Fibroblast of skin of left quadriceps (primary cell): Measurements from ENCODE around the gene PPM1F.
A peak's percentile ranks its signal among the peaks of the same experiment; 100 is the strongest.

Experiments used
- DNase-seq, 2 experiments: peaks; one replicate each; pipeline ENCODE4 v3.0.0-alpha.2; 2013; ENCODE audit warnings: low read depth in 2 of 2

Gene PPM1F

DNA sequence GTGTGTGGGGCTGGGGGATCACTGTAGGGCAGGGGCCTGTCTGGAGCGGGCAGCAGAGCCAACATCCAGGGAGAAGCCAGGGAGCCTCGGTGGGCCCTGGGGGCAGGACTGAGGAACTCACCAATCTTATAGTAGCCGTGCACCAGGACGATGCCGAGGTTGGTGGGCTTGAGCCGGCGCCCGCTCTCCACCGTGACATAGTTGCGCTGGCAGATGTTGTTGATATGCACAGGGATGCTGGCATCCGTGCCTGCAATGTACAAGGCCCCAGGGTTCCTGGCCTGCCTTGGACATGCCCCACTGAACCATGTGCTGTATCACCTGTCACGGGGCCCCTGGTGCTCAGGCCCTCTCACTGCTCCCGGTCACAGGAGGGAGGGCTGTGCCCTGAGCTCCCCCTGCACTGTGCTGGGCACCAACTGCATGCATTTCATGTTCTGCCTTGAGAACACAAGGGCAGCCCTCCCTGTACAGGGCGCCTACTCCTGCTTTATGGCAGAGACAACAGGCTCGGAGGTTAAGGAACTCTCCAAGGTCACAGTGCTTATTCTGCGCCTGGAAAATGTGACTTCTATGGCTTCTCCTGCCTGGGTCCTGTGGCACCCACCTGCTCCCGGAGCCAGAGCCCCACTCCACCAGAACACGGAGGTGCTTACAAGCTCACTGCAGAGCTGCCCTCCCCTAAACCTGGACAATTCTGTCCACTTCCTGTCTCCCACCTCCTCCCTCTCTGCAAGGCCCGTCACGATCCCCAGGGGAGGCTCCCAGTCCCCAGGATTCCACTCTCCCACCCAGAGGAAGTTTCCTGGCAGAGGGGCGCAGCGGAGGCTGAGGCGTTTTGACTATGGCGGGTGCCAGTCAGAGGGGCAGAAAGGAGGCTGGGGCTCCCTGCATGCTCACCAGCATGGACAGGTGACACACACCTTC lies 7.8 kb upstream of the PPM1F start:
- no peak for DNase-seq

DNA sequence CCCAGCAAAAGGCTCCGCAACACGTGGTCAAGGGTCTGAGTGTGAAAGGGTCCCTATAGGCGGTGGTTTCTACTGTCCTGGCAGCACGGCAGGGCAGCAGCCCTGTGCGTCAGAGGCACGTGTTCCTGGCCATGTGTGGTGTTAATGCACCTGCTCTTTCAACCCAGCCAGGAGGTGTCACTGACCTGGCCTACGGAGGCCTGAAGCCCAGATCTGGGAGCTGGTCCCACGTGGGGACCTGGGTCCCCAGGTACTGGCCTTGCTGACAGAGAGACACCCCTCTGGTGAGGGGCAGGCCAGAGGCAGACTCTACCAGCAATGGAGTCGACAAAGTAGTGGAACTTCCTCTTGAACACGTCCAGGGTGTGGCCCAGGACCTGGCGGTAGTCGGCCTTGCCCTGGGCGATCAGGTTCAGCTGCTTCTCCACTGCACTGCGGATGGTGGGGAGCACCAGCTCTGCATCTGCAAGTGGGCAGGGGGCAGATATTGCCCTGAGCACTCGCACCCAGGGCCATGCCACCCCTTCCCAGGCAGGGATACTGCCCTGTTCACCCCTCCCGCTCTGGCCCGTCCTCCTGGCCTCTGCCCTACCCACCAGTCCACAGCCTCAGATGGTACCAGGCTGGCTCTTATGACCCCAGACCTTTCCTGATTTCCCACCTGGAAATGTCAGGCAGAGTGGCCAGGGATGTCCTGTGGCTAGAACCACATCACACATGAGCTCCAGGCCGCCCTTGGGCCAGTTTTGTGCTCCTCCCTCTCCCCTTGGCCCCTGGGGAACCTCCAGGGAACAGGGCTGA lies 6.8 kb upstream of the PPM1F start:
- no peak for DNase-seq

DNA sequence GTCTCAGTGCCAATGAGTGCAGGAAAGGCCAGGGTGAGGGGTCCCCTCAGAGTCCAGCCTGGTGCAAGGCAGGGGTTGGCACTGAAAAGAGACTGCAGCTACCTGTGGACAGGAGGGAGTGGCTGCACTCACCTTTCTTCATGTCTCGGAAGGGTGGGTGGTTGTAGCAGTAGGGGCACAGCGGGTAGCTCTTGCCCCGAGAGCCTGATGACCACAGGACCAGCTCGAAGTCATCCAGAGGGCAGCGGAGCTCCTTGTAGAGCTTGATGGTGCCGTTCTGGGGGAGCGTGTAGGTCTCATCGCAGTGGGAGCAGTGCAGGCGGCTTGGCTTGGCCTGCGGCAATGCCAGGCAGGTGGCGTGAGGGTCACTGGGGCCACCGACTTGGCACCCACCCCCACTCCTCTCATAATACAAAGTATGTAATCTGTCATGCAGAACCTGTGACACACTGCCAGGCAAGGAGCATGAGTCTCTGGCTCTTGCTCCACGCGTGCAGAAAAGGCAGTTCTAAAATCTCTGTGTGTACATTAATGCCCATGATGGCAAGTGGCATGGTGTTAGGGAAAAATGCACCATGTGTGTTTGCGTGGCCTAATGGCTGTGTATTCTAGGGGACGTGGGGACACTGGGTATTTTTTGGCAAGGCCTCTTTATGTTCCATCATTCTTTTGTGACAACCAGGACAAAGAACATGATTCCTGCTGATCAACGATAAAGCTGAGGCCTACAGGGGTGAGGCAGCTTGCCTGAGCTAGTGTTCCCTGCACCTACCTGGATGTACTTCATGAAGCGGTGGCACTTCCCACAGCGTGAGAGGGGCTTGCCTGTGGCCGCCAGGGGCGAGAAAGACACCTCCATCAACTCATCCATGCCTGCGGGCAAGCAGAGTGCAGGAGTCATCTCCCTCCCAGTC lies 6.0 kb upstream of the PPM1F start:
- no peak for DNase-seq

- DNase-seq, result no peak
These were observed 650 bp downstream of the PPM1F start for GRCh38 chr22:21951931-21952465.

DNA sequence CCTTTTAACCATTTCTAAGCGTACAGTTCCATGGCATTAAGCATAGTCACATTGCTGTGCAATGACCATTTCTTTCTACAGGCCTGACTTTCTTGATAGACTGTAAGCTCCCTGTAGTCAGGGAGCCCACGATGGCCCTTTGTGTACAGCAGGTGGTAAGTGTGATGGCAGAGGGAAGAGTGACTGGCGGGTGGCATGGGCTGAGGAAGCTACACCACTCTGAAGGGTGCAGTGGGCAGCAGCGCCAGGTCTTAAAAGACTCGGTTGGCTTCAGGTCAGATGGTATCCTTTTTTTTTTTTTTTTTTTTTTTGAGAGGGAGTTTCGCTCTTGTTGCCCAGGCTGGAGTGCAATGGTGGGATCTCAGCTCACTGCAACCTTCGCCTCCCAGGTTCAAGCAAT lies 1.6 kb downstream of the PPM1F start:
- no peak for DNase-seq

DNA sequence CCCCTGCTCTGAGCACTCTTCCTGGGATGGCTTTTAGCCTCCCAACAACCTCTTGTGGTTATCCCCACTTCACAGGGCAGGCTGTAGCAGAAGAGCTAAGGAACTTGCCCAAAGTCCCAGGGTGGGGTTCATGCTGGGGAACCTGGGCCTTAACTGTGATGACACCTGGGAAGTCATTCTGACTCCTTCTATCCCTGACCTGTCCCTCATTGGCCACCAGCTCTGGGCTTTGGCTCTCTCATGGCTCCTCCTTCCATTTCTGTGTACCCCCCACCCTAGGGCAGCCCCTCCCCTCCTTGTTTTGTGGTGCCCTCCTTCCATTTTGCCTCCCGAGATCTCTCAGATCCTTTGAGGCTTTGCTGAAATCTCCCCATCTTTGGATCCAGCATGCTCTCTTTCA lies 2.7 kb downstream of the PPM1F start:
- DNase-seq, result no peak

DNA sequence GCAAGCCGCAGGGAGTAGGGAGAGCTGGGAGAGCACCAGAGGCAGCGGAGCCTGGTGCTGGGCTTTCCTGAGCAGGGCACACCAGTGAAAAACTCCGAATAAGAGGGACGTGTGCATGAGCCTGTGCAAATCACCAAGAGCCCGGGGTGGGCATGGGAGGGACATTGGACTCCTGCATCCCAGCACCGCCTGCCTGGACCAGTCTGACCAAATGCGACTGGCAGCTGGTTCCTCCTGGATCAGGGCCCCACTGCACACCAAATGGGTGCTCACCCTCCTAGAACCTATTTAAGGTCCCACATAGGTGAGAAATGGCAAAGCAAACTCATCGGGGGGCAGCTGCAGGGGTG lies 3.1 kb downstream of the PPM1F start:
- DNase-seq, result no peak

DNA sequence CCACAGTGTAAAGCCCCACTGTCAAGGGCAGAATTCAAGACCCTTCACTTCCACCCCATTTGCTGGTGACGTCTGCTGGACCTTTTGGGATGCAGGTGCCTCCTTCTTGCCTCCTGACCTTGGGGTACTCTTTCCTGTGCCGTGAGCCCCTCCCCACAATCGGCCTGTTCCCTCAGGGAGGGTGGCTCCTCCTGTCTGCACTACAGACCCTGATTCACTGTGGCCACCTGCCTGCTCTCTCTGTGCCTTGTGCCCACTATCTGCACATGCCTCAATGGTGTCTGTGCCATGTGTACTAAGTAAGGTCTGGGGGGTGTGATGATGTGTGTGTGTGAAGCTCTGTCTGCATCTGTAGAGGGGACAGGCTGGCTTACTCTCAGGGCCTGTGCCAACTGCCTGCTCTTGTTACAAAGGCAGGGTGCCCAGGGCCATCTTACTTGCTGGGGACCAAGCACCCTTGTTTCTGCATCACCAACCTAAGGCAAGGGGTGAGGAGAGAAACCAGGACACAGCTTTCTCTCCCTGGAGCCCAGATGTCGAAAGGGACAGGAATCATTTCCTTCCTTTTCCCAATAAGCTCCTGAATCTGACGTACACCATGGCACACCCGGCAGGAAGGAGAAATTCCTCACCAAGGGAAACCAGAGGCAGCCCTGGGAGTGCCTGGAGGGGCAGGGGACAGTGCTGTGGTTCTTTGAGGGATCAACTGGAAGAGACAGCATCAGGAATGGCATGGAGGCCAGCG lies 3.7 kb downstream of the PPM1F start:
- no peak for DNase-seq

GRCh38 chr22:21948390-21948789 lies 4.3 kb downstream of the PPM1F start:
- DNase-seq, result no peak

- peak; percentile 20 to 21 for DNase-seq
These were observed 5.3 kb downstream of the PPM1F start for GRCh38 chr22:21947040-21948014.

- no peak for DNase-seq
These were observed 6.3 kb downstream of the PPM1F start for GRCh38 chr22:21946262-21946925.

DNA sequence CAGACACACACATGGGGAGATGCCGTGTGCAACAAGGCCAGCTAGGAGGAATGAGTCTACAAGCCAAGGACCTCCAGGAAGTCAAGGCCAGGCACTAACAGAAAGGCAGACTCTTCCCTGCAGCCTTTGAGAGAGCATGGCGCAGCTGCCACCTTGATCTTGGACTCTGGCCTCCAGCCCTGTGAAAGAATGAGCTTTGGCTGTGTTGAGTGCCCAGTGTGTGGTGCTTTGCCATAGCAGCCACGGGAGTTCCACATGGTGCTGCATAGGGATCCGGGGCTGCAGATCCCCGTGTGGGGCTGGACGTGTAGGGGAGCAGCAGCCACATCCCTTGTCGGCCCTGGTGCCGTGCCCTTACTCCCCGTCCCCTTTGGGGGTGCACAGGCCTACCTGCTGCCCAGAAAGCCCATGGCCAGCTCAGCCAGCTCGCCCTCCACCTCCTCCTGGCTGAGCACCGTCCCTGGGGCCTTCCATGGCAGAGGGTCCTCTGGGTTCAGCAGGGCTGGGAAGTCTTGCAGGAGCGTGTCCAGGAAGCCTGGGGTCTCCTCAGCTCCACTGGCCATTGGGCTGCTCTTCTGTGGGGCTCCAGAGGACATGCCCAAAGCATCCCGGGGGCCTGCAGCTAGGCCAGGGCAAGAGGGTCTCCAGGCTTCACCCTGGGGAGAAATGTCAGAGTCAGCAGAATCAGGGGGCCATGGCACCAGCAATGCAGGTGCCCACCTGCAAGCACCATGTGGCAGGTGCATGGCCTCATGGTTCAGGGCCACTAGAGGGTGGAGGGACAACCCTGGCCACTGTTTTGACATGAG lies 7.0 kb downstream of the PPM1F start:
- DNase-seq, result no peak

- no peak for DNase-seq
These were observed 7.8 kb downstream of the PPM1F start for GRCh38 chr22:21944871-21945270.

DNA sequence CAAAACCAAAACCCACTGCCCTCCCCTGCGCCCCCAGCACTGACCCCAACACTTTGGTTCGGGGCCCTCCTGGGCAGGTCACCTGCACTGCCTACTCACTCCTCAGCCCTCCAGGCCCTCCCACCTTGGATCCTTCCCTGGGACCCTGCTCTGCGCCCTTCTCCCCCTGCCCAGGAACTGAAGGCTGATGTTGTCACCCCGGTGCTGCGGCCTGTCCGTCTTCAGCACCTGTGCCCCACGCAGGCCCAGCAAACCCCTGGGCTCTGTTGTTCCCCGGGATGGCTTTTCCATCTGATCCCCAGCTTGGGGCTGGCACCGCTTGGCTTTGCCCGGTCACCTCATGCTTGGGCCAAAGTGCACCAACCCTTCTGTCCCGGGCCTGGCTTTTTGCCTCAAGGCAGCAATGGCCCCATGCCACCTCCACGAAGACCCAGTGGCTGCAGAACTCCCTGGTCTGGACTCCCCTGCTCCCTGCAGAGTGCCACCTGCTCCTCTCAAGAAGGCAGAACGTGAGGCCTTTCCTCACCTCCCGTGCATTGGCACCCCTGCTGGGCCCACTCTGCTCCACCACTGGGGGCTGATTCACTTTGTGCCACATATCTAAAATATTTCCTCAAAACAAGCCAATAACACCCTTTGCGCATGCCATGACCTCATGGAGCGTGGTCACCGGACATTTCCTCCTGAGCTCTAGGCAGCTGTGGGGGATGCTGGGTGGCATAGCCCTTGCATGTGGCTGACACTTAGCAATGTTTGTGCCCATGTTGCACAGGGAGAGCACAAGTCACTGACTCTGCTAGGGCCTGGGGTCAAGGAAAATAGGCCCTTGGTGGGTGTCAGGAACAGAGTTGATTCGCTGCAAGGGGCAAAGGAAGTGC lies 8.8 kb downstream of the PPM1F start:
- DNase-seq, result no peak

GRCh38 chr22:21942407-21943343 lies 10.0 kb downstream of the PPM1F start:
- peak; percentile 66 to 67 for DNase-seq

GRCh38 chr22:21941921-21942320 lies 10.7 kb downstream of the PPM1F start:
- no peak for DNase-seq
